ENCODE data around the gene OSCP1. TPM values are rescaled to one million over a fixed set of nuclear protein-coding genes. Genes with fewer than 3 reads are reported as not detected.
"Not testable (repeated sequence)": the region's sequence is repeated elsewhere in the genome, so short reads cannot be mapped to it uniquely, and the experiment has no call there.

OSCP1 gene
- total RNA-seq, 1 donor from 2014 or later = 6.3 TPM

DNA sequence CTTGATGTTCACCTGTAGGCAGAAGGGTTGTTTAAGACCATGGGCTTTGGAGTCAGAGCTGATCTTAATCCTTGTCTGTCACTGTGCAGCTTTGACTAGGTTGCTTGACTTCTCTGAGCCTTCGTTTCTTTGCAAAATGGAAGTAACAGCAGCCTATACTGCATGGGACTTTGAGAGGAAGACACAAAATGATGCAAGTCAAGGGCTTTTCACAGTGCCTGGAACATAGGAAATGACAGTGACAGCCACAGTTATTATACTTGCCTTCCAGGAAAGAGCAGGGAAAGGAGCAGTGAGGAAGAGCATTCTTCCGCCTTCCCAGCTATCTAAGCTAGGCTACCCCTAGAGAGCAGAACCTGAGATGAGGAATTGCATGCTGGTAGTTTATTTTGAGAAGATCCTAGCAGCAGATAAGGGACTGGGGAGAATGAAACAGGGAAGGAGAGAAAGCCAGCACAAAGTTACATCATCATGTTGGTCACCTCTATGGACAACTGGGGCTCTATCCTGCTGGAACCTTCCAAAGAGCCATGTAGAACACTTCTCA, 29.3 kb upstream of the OSCP1 start:
- Mint-ChIP-seq H3K27ac (ENCODE audit: unreplicated experiment) (no peak overlapping the region), H3K9me3 (ENCODE audit: unreplicated experiment) (peaks cover 16% of the 10 kb centered on the region), H3K27me3 (ENCODE audit: unreplicated experiment) (peaks cover 9% of the 10 kb centered on the region), H3K36me3 (ENCODE audit: unreplicated experiment) (peaks cover 4% of the 10 kb centered on the region), H3K4me3 (ENCODE audit: unreplicated experiment) (no peak overlapping the region), H3K4me1 (ENCODE audit: low read depth, unreplicated experiment) (peaks cover 23% of the 10 kb centered on the region)
- TF ChIP-seq, protein P1, sequence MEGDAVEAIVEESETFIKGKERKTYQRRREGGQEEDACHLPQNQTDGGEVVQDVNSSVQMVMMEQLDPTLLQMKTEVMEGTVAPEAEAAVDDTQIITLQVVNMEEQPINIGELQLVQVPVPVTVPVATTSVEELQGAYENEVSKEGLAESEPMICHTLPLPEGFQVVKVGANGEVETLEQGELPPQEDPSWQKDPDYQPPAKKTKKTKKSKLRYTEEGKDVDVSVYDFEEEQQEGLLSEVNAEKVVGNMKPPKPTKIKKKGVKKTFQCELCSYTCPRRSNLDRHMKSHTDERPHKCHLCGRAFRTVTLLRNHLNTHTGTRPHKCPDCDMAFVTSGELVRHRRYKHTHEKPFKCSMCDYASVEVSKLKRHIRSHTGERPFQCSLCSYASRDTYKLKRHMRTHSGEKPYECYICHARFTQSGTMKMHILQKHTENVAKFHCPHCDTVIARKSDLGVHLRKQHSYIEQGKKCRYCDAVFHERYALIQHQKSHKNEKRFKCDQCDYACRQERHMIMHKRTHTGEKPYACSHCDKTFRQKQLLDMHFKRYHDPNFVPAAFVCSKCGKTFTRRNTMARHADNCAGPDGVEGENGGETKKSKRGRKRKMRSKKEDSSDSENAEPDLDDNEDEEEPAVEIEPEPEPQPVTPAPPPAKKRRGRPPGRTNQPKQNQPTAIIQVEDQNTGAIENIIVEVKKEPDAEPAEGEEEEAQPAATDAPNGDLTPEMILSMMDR (IDR thresholded peaks at IDR 0.05; ENCODE audit: partially characterized antibody, unreplicated experiment) = no peak
- no peak for DNase-seq

DNA sequence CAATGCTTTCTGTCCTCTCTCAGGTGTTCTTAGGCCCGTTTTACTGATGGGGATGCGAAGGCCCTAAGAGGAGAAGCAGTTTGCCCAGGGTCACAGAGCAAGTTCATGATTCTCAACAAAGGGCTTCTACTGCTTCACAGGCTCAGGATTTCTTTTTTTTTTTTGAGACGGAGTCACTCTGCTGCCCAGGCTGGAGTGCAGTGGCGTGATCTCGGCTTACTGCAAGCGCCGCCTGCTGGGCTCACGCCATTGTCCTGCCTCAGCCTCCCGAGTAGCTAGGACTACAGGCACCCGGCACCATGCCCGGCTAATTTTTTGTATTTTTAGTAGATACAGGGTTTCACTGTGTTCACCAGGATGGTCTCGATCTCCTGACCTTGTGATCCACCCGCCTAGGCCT, 27.4 kb upstream of the OSCP1 start:
- Mint-ChIP-seq H3K27me3 (ENCODE audit: unreplicated experiment) (peaks cover 13% of the 10 kb centered on the region), H3K9me3 (ENCODE audit: unreplicated experiment) (peaks cover 18% of the 10 kb centered on the region), H3K4me1 (ENCODE audit: low read depth, unreplicated experiment) (peaks cover 27% of the 10 kb centered on the region), H3K27ac (ENCODE audit: unreplicated experiment) (peak overlapping the region; percentile 22)
- not testable (repeated sequence) for H3K36me3 Mint-ChIP-seq (ENCODE audit: unreplicated experiment); H3K4me3 Mint-ChIP-seq (ENCODE audit: unreplicated experiment); DNase-seq

GRCh38 chr1:36476945-36477344, 26.7 kb upstream of the OSCP1 start:
- H3K9me3 Mint-ChIP-seq (ENCODE audit: unreplicated experiment) = peaks cover 18% of the 10 kb centered on the region
- H3K27ac Mint-ChIP-seq (ENCODE audit: unreplicated experiment) = peak overlapping the region; percentile 99
- H3K36me3 Mint-ChIP-seq (ENCODE audit: unreplicated experiment) = peaks cover 4% of the 10 kb centered on the region
- H3K4me1 Mint-ChIP-seq (ENCODE audit: low read depth, unreplicated experiment) = peaks cover 24% of the 10 kb centered on the region
- DNase-seq = no peak
- no peak overlapping the region for H3K4me3 Mint-ChIP-seq (ENCODE audit: unreplicated experiment)
- peaks cover 13% of the 10 kb centered on the region for H3K27me3 Mint-ChIP-seq (ENCODE audit: unreplicated experiment)
- TF ChIP-seq, protein P1 (IDR thresholded peaks at IDR 0.05; ENCODE audit: partially characterized antibody, unreplicated experiment) = no peak

- Mint-ChIP-seq H3K4me1 (ENCODE audit: low read depth, unreplicated experiment) (peaks cover 24% of the 10 kb centered on the region), H3K27ac (ENCODE audit: unreplicated experiment) (peak overlapping the region; percentile 99), H3K9me3 (ENCODE audit: unreplicated experiment) (peaks cover 18% of the 10 kb centered on the region), H3K27me3 (ENCODE audit: unreplicated experiment) (peaks cover 13% of the 10 kb centered on the region), H3K36me3 (ENCODE audit: unreplicated experiment) (peaks cover 4% of the 10 kb centered on the region), H3K4me3 (ENCODE audit: unreplicated experiment) (peak overlapping the region; percentile 64)
- TF ChIP-seq, protein P1 (IDR thresholded peaks at IDR 0.05; ENCODE audit: partially characterized antibody, unreplicated experiment) = no peak
- peak; percentile 35 for DNase-seq
Measured at GRCh38 chr1:36475910-36476604, 25.8 kb upstream of the OSCP1 start.

GRCh38 chr1:36475341-36475740, 25.1 kb upstream of the OSCP1 start:
- Mint-ChIP-seq H3K36me3 (ENCODE audit: unreplicated experiment) (peaks cover 4% of the 10 kb centered on the region), H3K4me1 (ENCODE audit: low read depth, unreplicated experiment) (peaks cover 24% of the 10 kb centered on the region), H3K27me3 (ENCODE audit: unreplicated experiment) (peaks cover 13% of the 10 kb centered on the region), H3K27ac (ENCODE audit: unreplicated experiment) (peak overlapping the region; percentile 99), H3K4me3 (ENCODE audit: unreplicated experiment) (peak overlapping the region; percentile 64), H3K9me3 (ENCODE audit: unreplicated experiment) (peaks cover 18% of the 10 kb centered on the region)
- TF ChIP-seq, protein P1 (IDR thresholded peaks at IDR 0.05; ENCODE audit: partially characterized antibody, unreplicated experiment) = no peak
- peak; percentile 50 for DNase-seq
